BJ (cell line): ENCODE results near the gene MAN2A1. TPM values are rescaled to one million over a fixed set of nuclear protein-coding genes. Genes with fewer than 3 reads are reported as not detected.

Experiments used
- CTCF ChIA-PET: fragments of 350-600 bp; formaldehyde crosslinking; extraction: SDS; loops from one replicate; lab custom pipeline; 2021; ENCODE audit warnings: antibody characterized with exemption, inconsistent platforms; lab: Yijun Ruan, JAX
- POLR2A ChIA-PET: fragments of 300-600 bp; sonication (Branson Sonifier 250); formaldehyde crosslinking; extraction: SDS; loops from one replicate; lab custom pipeline; 2021; ENCODE audit warnings: antibody characterized with exemption; lab: Charles Lee
- DNase-seq: peaks from one replicate; pipeline ENCODE4 v3.0.0-alpha.2; 2011; ENCODE audit warnings: low read depth
- H3K27me3 ChIP-seq: 2 replicates; pipeline ENCODE4 v1.6.0; 2011; ENCODE audit warnings: low read length; ENCODE audit not compliant: control insufficient read depth, insufficient read depth
- H3K36me3 ChIP-seq: 2 replicates; pipeline ENCODE4 v1.5.1; 2011; ENCODE audit warnings: low read length; ENCODE audit not compliant: control insufficient read depth, insufficient read depth
- H3K4me3 ChIP-seq: 2 replicates; pipeline ENCODE4 v1.5.1; 2011; ENCODE audit warnings: low read depth, mild to moderate bottlenecking, control low read depth, low read length
- CTCF ChIP-seq: IDR thresholded peaks from 2 replicates; pipeline ENCODE4 v1.5.1; 2011; ENCODE audit warnings: low read depth, mild to moderate bottlenecking, control low read depth, inconsistent platforms, low read length, moderate library complexity; ENCODE audit not compliant: insufficient read depth
- polyA plus RNA-seq: library from polyadenylated mRNA; depleted of rRNA; stranded (reverse); fragments of >200 nt; gene quantifications from 2 replicates; pipeline ENCODE4 v1.2.3, GENCODE V29; 2011

MAN2A1 gene
- polyA plus RNA-seq, 1 experiment = 18.4 TPM

GRCh38 chr5:109848130-109848529 is 158.4 kb downstream of the MAN2A1 start:
- POLR2A ChIA-PET = no interaction called here
- Histone ChIP-seq H3K27me3 (no peaks in the 10 kb centered on the region), H3K36me3 (peaks cover 4% of the 10 kb centered on the region; the same call in 1 of the 2 replicates), H3K4me3 (no peak overlapping the region)
- DNase-seq = no peak
- TF ChIP-seq CTCF = no peak
- CTCF ChIA-PET = no interaction called here

- peaks cover 4% of the 10 kb centered on the region; the same call in 1 of the 2 replicates for H3K36me3 ChIP-seq
- ChIA-PET POLR2A (no interaction called here), CTCF (no interaction called here)
- DNase-seq = no peak
- no peaks in the 10 kb centered on the region for H3K27me3 ChIP-seq
- no peak overlapping the region for H3K4me3 ChIP-seq
- TF ChIP-seq CTCF = no peak
These were observed 159.9 kb downstream of the MAN2A1 start for GRCh38 chr5:109849478-109850088.

- Histone ChIP-seq H3K27me3 (no peaks in the 10 kb centered on the region), H3K4me3 (no peak overlapping the region), H3K36me3 (peaks cover 5% of the 10 kb centered on the region)
- TF ChIP-seq CTCF = no peak
- DNase-seq = no peak
- ChIA-PET CTCF (interaction anchor here (0.6 kb wide), 1 partner anchor 12 kb away, joined by 3 read pairs; no protein-coding TSS in a partner anchor), POLR2A (no interaction called here)
These were observed 162.8 kb downstream of the MAN2A1 start for GRCh38 chr5:109852371-109853155.

- no peak for DNase-seq
- Histone ChIP-seq H3K27me3 (no peaks in the 10 kb centered on the region), H3K36me3 (peaks cover 4% of the 10 kb centered on the region), H3K4me3 (no peak overlapping the region)
- ChIA-PET POLR2A (no interaction called here), CTCF (interaction anchor here (1.0 kb wide), 1 partner anchor 114 kb away, joined by 3 read pairs; no protein-coding TSS in a partner anchor)
- no peak for TF ChIP-seq CTCF
These were observed 163.7 kb downstream of the MAN2A1 start for GRCh38 chr5:109853377-109853776.

GRCh38 chr5:109855056-109855455 is 165.3 kb downstream of the MAN2A1 start:
- ChIA-PET CTCF (no interaction called here), POLR2A (no interaction called here)
- DNase-seq = no peak
- Histone ChIP-seq H3K27me3 (no peaks in the 10 kb centered on the region), H3K4me3 (no peak overlapping the region), H3K36me3 (peaks cover 1% of the 10 kb centered on the region; the same call in 1 of the 2 replicates)
- TF ChIP-seq CTCF = no peak
